HEK293 (cell line): ENCODE data around the gene NOC2L.

ENCODE experiments used
- KLF10 ChIP-seq: fragments of 450-650 bp; IDR thresholded peaks from 2 replicates; pipeline ENCODE4 v1.5.1; 2018; ENCODE audit warnings: missing biosample characterization, mild to moderate bottlenecking, missing genetic modification characterization
- KLF9 ChIP-seq: fragments of 450-650 bp; formaldehyde crosslinking; IDR thresholded peaks from 2 replicates; pipeline ENCODE4 v1.5.1; 2016; ENCODE audit warnings: missing biosample characterization, missing genetic modification characterization, low read depth
- MYNN ChIP-seq: fragments of 450-650 bp; formaldehyde crosslinking; IDR thresholded peaks from 2 replicates; pipeline ENCODE4 v1.5.1; 2016; ENCODE audit warnings: missing biosample characterization, missing genetic modification characterization, borderline replicate concordance
- SCRT2 ChIP-seq: fragments of 450-650 bp; formaldehyde crosslinking; IDR thresholded peaks from 2 replicates; pipeline ENCODE4 v1.5.1; 2016; ENCODE audit warnings: missing biosample characterization, missing genetic modification characterization
- SP3 ChIP-seq: fragments of 450-650 bp; formaldehyde crosslinking; IDR thresholded peaks from 2 replicates; pipeline ENCODE4 v1.5.1; 2016; ENCODE audit warnings: missing biosample characterization, missing genetic modification characterization
- TRIM28 ChIP-seq: IDR thresholded peaks from 2 replicates; pipeline ENCODE4 v1.6.1; 2011; ENCODE audit warnings: low read length, control low read depth, borderline replicate concordance
- ZFP69B ChIP-seq: fragments of 450-650 bp; formaldehyde crosslinking; IDR thresholded peaks from 2 replicates; pipeline ENCODE4 v1.5.1; 2016; ENCODE audit warnings: missing biosample characterization, missing genetic modification characterization
- ZNF133 ChIP-seq: fragments of 450-650 bp; formaldehyde crosslinking; IDR thresholded peaks from 2 replicates; pipeline ENCODE4 v1.5.1; 2016; ENCODE audit warnings: missing biosample characterization, missing genetic modification characterization
- ZNF223 ChIP-seq: fragments of 450-650 bp; formaldehyde crosslinking; IDR thresholded peaks from 2 replicates; pipeline ENCODE4 v1.5.1; 2016; ENCODE audit warnings: missing biosample characterization, missing genetic modification characterization
- ZNF394 ChIP-seq: fragments of 450-650 bp; formaldehyde crosslinking; IDR thresholded peaks from 2 replicates; pipeline ENCODE4 v1.5.1; 2016; ENCODE audit warnings: missing biosample characterization, missing genetic modification characterization, mild to moderate bottlenecking, moderate library complexity, borderline replicate concordance
- ZNF510 ChIP-seq: fragments of 450-650 bp; formaldehyde crosslinking; IDR thresholded peaks from 2 replicates; pipeline ENCODE4 v1.5.1; 2018; ENCODE audit warnings: mild to moderate bottlenecking, missing genetic modification characterization, missing biosample characterization; ENCODE audit not compliant: insufficient replicate concordance
- ZNF555 ChIP-seq: fragments of 450-650 bp; formaldehyde crosslinking; conservative IDR thresholded peaks from 2 replicates; pipeline ENCODE4 v1.5.1; 2017; ENCODE audit warnings: missing biosample characterization, mild to moderate bottlenecking, missing genetic modification characterization, inconsistent platforms
- ZNF561 ChIP-seq: fragments of 450-650 bp; IDR thresholded peaks from 2 replicates; pipeline ENCODE4 v1.5.1; 2018; ENCODE audit warnings: missing biosample characterization, missing genetic modification characterization, borderline replicate concordance
- ZNF664 ChIP-seq: fragments of 450-650 bp; formaldehyde crosslinking; IDR thresholded peaks from 2 replicates; pipeline ENCODE4 v1.5.1; 2016; ENCODE audit warnings: missing biosample characterization, missing genetic modification characterization
- ZNF677 ChIP-seq: fragments of 450-650 bp; IDR thresholded peaks from 2 replicates; pipeline ENCODE4 v1.5.0; 2018; ENCODE audit warnings: missing biosample characterization, mild to moderate bottlenecking, missing genetic modification characterization, moderate library complexity
- ZNF701 ChIP-seq: fragments of 450-650 bp; formaldehyde crosslinking; IDR thresholded peaks from 2 replicates; pipeline ENCODE4 v1.5.1; 2016; ENCODE audit warnings: missing biosample characterization, missing genetic modification characterization
- ZNF776 ChIP-seq: fragments of 450-650 bp; formaldehyde crosslinking; IDR thresholded peaks from 2 replicates; pipeline ENCODE4 v1.5.0; 2017; ENCODE audit warnings: missing biosample characterization, missing genetic modification characterization, borderline replicate concordance
- TF ChIP-seq, protein P1 (sequence below): fragments of 450-650 bp; formaldehyde crosslinking; IDR thresholded peaks from 2 replicates; pipeline ENCODE4 v1.5.1; 2016; ENCODE audit warnings: missing biosample characterization, missing genetic modification characterization
- TF ChIP-seq, protein P2 (sequence below): fragments of 450-650 bp; formaldehyde crosslinking; conservative IDR thresholded peaks from 2 replicates; pipeline ENCODE4 v1.5.1; 2016; ENCODE audit warnings: low read depth, missing biosample characterization, missing genetic modification characterization
- TF ChIP-seq, protein P3 (sequence below): fragments of 450-650 bp; formaldehyde crosslinking; IDR thresholded peaks from 2 replicates; pipeline ENCODE4 v1.5.1; 2017; ENCODE audit warnings: missing biosample characterization, missing genetic modification characterization
- TF ChIP-seq, protein P4 (sequence below): IDR thresholded peaks from 2 replicates; pipeline ENCODE4 v1.6.1; 2011; ENCODE audit warnings: mild to moderate bottlenecking, low read depth, low read length, borderline replicate concordance
- TF ChIP-seq, protein P5 (sequence below): fragments of 450-650 bp; formaldehyde crosslinking; IDR thresholded peaks from 2 replicates; pipeline ENCODE4 v1.5.1; 2016; ENCODE audit warnings: missing biosample characterization, missing genetic modification characterization, borderline replicate concordance
- TF ChIP-seq, protein P6 (sequence below): fragments of 450-650 bp; formaldehyde crosslinking; IDR thresholded peaks from 2 replicates; pipeline ENCODE4 v1.5.1; 2017; ENCODE audit warnings: missing biosample characterization, missing genetic modification characterization

Gene NOC2L

DNA sequence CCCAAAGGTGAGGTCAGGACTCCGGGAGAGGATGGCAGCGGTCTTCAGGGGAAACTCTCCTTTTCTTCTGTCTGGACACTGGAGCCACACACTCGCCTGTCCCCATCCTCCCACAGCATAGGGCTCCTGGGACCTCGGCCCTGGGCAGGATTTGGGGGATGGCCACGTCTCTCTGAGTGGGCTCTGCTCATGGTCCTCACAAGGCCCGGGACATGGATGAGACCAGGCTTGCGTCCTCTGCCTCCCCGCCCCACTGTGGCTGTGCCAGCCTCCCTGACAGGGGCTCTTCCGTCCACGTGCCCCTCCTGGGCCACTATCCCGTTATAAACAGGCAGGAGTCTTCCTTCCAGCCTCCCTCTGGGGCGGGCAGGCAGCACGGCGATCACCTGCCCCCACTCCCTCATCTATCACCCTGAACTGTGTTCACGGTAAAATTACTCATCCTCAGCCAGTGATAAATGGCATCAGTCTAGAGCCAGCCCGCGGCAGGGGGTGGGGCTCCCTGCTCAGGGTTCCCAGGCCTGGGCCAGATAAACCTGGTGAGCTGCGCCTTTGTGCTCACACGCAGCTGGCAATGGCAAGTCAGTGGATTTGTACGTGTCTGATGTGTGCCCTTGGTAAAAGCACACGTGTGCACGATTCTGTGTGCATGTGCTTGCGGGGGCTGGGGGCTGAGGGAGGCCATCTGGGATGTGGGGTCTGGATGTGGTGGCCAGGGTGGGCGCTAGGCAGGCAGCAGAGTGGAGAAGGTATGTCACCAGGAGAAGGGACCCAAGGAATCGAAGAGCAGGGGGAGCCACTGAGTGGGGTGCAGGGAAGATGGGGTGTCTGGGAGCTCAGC is 48.0 kb downstream of the NOC2L start (continued):
- TF ChIP-seq, protein P1, sequence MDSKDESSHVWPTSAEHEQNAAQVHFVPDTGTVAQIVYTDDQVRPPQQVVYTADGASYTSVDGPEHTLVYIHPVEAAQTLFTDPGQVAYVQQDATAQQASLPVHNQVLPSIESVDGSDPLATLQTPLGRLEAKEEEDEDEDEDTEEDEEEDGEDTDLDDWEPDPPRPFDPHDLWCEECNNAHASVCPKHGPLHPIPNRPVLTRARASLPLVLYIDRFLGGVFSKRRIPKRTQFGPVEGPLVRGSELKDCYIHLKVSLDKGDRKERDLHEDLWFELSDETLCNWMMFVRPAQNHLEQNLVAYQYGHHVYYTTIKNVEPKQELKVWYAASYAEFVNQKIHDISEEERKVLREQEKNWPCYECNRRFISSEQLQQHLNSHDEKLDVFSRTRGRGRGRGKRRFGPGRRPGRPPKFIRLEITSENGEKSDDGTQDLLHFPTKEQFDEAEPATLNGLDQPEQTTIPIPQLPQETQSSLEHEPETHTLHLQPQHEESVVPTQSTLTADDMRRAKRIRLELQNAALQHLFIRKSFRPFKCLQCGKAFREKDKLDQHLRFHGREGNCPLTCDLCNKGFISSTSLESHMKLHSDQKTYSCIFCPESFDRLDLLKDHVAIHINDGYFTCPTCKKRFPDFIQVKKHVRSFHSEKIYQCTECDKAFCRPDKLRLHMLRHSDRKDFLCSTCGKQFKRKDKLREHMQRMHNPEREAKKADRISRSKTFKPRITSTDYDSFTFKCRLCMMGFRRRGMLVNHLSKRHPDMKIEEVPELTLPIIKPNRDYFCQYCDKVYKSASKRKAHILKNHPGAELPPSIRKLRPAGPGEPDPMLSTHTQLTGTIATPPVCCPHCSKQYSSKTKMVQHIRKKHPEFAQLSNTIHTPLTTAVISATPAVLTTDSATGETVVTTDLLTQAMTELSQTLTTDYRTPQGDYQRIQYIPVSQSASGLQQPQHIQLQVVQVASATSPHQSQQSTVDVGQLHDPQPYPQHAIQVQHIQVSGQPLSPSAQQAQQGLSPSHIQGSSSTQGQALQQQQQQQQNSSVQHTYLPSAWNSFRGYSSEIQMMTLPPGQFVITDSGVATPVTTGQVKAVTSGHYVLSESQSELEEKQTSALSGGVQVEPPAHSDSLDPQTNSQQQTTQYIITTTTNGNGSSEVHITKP (tag by site-specific recombination) = no peak; the same call in 1 of the 2 replicates
- TF ChIP-seq MYNN (tag by site-specific recombination) = no peak
- no peak for TF ChIP-seq ZNF701 (tag by site-specific recombination)
- no peak; the same call in 1 of the 2 replicates for TF ChIP-seq TRIM28
- TF ChIP-seq, protein P2, sequence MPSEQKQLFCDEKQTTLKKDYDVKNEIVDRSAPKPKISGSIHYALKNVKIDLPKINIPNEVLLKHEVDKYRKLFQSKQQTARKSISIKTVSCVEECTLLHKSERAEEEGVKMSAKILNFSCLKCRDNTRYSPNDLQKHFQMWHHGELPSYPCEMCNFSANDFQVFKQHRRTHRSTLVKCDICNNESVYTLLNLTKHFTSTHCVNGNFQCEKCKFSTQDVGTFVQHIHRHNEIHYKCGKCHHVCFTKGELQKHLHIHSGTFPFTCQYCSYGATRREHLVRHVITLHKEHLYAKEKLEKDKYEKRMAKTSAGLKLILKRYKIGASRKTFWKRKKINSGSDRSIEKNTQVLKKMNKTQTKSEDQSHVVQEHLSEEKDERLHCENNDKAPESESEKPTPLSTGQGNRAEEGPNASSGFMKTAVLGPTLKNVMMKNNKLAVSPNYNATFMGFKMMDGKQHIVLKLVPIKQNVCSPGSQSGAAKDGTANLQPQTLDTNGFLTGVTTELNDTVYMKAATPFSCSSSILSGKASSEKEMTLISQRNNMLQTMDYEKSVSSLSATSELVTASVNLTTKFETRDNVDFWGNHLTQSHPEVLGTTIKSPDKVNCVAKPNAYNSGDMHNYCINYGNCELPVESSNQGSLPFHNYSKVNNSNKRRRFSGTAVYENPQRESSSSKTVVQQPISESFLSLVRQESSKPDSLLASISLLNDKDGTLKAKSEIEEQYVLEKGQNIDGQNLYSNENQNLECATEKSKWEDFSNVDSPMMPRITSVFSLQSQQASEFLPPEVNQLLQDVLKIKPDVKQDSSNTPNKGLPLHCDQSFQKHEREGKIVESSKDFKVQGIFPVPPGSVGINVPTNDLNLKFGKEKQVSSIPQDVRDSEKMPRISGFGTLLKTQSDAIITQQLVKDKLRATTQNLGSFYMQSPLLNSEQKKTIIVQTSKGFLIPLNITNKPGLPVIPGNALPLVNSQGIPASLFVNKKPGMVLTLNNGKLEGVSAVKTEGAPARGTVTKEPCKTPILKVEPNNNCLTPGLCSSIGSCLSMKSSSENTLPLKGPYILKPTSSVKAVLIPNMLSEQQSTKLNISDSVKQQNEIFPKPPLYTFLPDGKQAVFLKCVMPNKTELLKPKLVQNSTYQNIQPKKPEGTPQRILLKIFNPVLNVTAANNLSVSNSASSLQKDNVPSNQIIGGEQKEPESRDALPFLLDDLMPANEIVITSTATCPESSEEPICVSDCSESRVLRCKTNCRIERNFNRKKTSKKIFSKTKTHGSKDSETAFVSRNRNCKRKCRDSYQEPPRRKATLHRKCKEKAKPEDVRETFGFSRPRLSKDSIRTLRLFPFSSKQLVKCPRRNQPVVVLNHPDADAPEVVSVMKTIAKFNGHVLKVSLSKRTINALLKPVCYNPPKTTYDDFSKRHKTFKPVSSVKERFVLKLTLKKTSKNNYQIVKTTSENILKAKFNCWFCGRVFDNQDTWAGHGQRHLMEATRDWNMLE (tag by site-specific recombination) = no peak
- TF ChIP-seq SCRT2 (tag by site-specific recombination) = no peak
- TF ChIP-seq ZNF776 = no peak
- TF ChIP-seq, protein P3, sequence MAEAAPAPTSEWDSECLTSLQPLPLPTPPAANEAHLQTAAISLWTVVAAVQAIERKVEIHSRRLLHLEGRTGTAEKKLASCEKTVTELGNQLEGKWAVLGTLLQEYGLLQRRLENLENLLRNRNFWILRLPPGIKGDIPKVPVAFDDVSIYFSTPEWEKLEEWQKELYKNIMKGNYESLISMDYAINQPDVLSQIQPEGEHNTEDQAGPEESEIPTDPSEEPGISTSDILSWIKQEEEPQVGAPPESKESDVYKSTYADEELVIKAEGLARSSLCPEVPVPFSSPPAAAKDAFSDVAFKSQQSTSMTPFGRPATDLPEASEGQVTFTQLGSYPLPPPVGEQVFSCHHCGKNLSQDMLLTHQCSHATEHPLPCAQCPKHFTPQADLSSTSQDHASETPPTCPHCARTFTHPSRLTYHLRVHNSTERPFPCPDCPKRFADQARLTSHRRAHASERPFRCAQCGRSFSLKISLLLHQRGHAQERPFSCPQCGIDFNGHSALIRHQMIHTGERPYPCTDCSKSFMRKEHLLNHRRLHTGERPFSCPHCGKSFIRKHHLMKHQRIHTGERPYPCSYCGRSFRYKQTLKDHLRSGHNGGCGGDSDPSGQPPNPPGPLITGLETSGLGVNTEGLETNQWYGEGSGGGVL (tag by site-specific recombination) = peak; percentile 97
- TF ChIP-seq, protein P4, sequence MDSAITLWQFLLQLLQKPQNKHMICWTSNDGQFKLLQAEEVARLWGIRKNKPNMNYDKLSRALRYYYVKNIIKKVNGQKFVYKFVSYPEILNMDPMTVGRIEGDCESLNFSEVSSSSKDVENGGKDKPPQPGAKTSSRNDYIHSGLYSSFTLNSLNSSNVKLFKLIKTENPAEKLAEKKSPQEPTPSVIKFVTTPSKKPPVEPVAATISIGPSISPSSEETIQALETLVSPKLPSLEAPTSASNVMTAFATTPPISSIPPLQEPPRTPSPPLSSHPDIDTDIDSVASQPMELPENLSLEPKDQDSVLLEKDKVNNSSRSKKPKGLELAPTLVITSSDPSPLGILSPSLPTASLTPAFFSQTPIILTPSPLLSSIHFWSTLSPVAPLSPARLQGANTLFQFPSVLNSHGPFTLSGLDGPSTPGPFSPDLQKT = no peak
- TF ChIP-seq KLF9 (tag by site-specific recombination) = peak; percentile 44; the same call in 1 of the 2 replicates
- peak; percentile 14; the same call in 1 of the 2 replicates for TF ChIP-seq ZNF394 (tag by site-specific recombination)
- TF ChIP-seq ZFP69B (tag by site-specific recombination) = no peak
- no peak for TF ChIP-seq ZNF510 (tag by site-specific recombination)
- no peak for TF ChIP-seq ZNF133 (tag by site-specific recombination)
- TF ChIP-seq SP3 (tag by site-specific recombination) = no peak
- TF ChIP-seq KLF10 (tag by site-specific recombination) = no peak
- no peak for TF ChIP-seq ZNF223
- no peak for TF ChIP-seq ZNF555 (tag by site-specific recombination)
- no peak for TF ChIP-seq ZNF664 (tag by site-specific recombination)
- no peak for TF ChIP-seq ZNF677
- TF ChIP-seq, protein P5, sequence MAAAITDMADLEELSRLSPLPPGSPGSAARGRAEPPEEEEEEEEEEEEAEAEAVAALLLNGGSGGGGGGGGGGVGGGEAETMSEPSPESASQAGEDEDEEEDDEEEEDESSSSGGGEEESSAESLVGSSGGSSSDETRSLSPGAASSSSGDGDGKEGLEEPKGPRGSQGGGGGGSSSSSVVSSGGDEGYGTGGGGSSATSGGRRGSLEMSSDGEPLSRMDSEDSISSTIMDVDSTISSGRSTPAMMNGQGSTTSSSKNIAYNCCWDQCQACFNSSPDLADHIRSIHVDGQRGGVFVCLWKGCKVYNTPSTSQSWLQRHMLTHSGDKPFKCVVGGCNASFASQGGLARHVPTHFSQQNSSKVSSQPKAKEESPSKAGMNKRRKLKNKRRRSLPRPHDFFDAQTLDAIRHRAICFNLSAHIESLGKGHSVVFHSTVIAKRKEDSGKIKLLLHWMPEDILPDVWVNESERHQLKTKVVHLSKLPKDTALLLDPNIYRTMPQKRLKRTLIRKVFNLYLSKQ (tag by site-specific recombination) = no peak
- TF ChIP-seq, protein P6, sequence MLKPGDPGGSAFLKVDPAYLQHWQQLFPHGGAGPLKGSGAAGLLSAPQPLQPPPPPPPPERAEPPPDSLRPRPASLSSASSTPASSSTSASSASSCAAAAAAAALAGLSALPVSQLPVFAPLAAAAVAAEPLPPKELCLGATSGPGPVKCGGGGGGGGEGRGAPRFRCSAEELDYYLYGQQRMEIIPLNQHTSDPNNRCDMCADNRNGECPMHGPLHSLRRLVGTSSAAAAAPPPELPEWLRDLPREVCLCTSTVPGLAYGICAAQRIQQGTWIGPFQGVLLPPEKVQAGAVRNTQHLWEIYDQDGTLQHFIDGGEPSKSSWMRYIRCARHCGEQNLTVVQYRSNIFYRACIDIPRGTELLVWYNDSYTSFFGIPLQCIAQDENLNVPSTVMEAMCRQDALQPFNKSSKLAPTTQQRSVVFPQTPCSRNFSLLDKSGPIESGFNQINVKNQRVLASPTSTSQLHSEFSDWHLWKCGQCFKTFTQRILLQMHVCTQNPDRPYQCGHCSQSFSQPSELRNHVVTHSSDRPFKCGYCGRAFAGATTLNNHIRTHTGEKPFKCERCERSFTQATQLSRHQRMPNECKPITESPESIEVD (tag by site-specific recombination) = no peak
- TF ChIP-seq ZNF561 (tag by site-specific recombination) = no peak; the same call in 1 of the 2 replicates
